Measurements from ENCODE around the gene PTPN2.
"Not testable (repeated sequence)": the region's sequence is repeated elsewhere in the genome, so short reads cannot be mapped to it uniquely, and the experiment has no call there.

Gene PTPN2

GRCh38 chr18:12776821-12777471 is 107.1 kb downstream of the PTPN2 start:
- H3K36me3 ChIP-seq (ENCODE audit: control insufficient read depth, insufficient read depth, low read length), result no peaks in the 10 kb centered on the region
- no peak overlapping the region for H3K4me3 ChIP-seq (replicated peaks; ENCODE audit: low read depth, low read length)
- no peaks in the 10 kb centered on the region for H3K27me3 ChIP-seq (replicated peaks; ENCODE audit: control insufficient read depth, insufficient read depth, low read length)
- DNase-seq (ENCODE audit: extremely low read depth, insufficient read length), result no peak
- TF ChIP-seq, protein P1, sequence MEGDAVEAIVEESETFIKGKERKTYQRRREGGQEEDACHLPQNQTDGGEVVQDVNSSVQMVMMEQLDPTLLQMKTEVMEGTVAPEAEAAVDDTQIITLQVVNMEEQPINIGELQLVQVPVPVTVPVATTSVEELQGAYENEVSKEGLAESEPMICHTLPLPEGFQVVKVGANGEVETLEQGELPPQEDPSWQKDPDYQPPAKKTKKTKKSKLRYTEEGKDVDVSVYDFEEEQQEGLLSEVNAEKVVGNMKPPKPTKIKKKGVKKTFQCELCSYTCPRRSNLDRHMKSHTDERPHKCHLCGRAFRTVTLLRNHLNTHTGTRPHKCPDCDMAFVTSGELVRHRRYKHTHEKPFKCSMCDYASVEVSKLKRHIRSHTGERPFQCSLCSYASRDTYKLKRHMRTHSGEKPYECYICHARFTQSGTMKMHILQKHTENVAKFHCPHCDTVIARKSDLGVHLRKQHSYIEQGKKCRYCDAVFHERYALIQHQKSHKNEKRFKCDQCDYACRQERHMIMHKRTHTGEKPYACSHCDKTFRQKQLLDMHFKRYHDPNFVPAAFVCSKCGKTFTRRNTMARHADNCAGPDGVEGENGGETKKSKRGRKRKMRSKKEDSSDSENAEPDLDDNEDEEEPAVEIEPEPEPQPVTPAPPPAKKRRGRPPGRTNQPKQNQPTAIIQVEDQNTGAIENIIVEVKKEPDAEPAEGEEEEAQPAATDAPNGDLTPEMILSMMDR (IDR thresholded peaks at IDR 0.05; ENCODE audit: insufficient read depth, low read length, poor library complexity, severe bottlenecking), result no peak

GRCh38 chr18:12776415-12776814 is 107.6 kb downstream of the PTPN2 start:
- not testable (repeated sequence) for DNase-seq (ENCODE audit: extremely low read depth, insufficient read length); H3K36me3 ChIP-seq (ENCODE audit: control insufficient read depth, insufficient read depth, low read length); H3K4me3 ChIP-seq (replicated peaks; ENCODE audit: low read depth, low read length); H3K27me3 ChIP-seq (replicated peaks; ENCODE audit: control insufficient read depth, insufficient read depth, low read length)

DNA sequence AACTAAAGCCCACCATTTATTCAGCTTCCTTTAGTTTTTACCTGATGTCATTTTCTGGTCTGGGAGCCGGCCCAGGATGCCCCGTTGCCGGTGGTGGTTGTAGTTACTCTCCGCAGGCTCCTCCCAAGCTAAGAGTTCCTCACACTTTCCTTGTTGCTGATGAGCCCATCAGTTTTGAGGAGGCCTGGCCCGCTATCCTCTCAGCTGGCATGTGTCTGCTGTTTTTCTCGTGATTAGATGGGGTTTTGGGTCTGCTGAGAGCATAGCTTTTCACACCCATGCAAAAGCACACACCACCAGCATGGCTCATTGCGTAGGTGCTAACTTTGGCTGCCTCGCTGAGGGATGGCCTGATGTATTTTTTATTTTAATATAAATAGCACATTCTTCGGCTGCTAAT is 109.1 kb downstream of the PTPN2 start:
- H3K27me3 ChIP-seq (replicated peaks; ENCODE audit: control insufficient read depth, insufficient read depth, low read length), result no peaks in the 10 kb centered on the region
- no peak overlapping the region for H3K4me3 ChIP-seq (replicated peaks; ENCODE audit: low read depth, low read length)
- H3K36me3 ChIP-seq (ENCODE audit: control insufficient read depth, insufficient read depth, low read length), result no peaks in the 10 kb centered on the region
- TF ChIP-seq, protein P1 (IDR thresholded peaks at IDR 0.05; ENCODE audit: insufficient read depth, low read length, poor library complexity, severe bottlenecking), result no peak
- DNase-seq (ENCODE audit: extremely low read depth, insufficient read length), result no peak

- TF ChIP-seq, protein P1 (IDR thresholded peaks at IDR 0.05; ENCODE audit: insufficient read depth, low read length, poor library complexity, severe bottlenecking), result no peak
- Histone ChIP-seq H3K36me3 (ENCODE audit: control insufficient read depth, insufficient read depth, low read length) (no peaks in the 10 kb centered on the region), H3K4me3 (replicated peaks; ENCODE audit: low read depth, low read length) (no peak overlapping the region), H3K27me3 (replicated peaks; ENCODE audit: control insufficient read depth, insufficient read depth, low read length) (no peaks in the 10 kb centered on the region)
- DNase-seq (ENCODE audit: extremely low read depth, insufficient read length), result no peak
These were observed 110.7 kb downstream of the PTPN2 start for GRCh38 chr18:12773369-12773768.

DNA sequence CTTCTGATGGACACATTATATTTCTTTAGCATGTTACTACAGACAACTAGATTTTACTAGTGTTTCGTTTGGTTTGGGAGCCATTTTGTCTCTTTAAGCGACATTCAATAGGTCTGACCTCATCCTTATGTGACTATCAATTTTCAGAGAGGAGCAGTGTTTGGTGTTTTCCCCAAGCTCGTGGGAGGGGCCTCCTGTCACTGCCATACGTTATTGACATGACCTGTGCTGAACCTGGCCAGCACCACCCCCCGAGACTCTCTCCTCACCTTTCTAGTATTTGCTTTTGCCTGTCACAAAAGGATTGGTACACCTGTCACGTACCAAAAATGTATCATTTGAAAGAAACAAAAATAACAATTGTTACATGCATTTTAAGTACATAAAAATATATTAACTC is 111.9 kb downstream of the PTPN2 start:
- no peak for DNase-seq (ENCODE audit: extremely low read depth, insufficient read length)
- H3K4me3 ChIP-seq (replicated peaks; ENCODE audit: low read depth, low read length), result no peak overlapping the region

DNA sequence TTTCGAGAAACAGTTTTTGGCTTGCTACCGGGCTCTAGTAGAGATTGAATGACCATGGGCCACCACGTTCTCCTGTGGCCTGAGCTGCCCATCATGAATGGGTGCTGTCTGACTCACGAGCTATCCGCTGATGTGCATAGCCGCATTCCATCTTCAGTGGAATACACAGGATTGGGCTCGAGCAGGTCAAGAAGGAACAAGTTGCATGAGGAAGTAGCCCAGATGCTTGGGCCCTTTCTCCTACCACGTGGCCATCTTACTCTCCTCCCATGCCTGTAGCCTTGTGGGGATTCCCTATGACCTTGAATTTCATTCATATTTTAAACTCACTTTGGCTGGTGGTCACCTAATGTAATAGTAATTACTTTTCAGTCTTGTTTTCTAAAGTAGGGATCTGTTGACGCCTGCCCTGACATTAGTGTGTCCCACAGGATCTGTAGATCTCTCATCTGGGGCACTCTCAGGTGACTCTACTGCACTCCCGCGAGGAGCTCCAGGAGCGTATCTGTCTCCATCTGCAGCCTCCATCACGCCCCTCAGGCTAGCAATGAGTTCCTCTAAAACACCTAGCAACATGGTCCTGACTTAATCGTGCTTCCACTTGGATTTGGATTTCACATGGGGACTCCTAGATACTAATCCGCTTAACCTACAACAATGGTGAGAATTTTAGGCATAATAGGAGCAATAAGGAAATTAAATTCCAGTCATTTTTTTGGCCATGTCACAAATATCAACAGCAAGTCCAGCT is 113.4 kb downstream of the PTPN2 start:
- TF ChIP-seq, protein P1 (IDR thresholded peaks at IDR 0.05; ENCODE audit: insufficient read depth, low read length, poor library complexity, severe bottlenecking), result no peak
- no peaks in the 10 kb centered on the region for H3K27me3 ChIP-seq (replicated peaks; ENCODE audit: control insufficient read depth, insufficient read depth, low read length)

More for the DNA sequence above, 111.9 kb downstream of the PTPN2 start:
- TF ChIP-seq, protein P1 (IDR thresholded peaks at IDR 0.05; ENCODE audit: insufficient read depth, low read length, poor library complexity, severe bottlenecking), result no peak
- H3K27me3 ChIP-seq (replicated peaks; ENCODE audit: control insufficient read depth, insufficient read depth, low read length), result no peaks in the 10 kb centered on the region
- H3K36me3 ChIP-seq (ENCODE audit: control insufficient read depth, insufficient read depth, low read length), result no peaks in the 10 kb centered on the region

More for the DNA sequence above, 113.4 kb downstream of the PTPN2 start:
- DNase-seq (ENCODE audit: extremely low read depth, insufficient read length), result no peak
- Histone ChIP-seq H3K36me3 (ENCODE audit: control insufficient read depth, insufficient read depth, low read length) (no peaks in the 10 kb centered on the region), H3K4me3 (replicated peaks; ENCODE audit: low read depth, low read length) (no peak overlapping the region)

All from GM06990 (cell line).